H1 (cell line): ENCODE measurements around the gene CEP41. TPM values are rescaled to one million over a fixed set of nuclear protein-coding genes. Genes with fewer than 3 reads are reported as not detected.

Experiments
- ASH2L ChIP-seq: fragments of 200-600, 300-600 bp; sonication (generic); IDR thresholded peaks from one replicate; pipeline ENCODE4 v1.7.1; 2017; ENCODE audit warnings: low read length
- NANOG ChIP-seq: IDR thresholded peaks from 2 replicates; pipeline ENCODE4 v1.6.1; 2011; ENCODE audit warnings: low read length, low read depth, mild to moderate bottlenecking, inconsistent platforms; ENCODE audit not compliant: insufficient read depth, poor library complexity, severe bottlenecking
- RXRA ChIP-seq: IDR thresholded peaks from 2 replicates; pipeline ENCODE4 v1.6.1; 2011; ENCODE audit warnings: low read depth, mild to moderate bottlenecking, low read length, moderate library complexity; ENCODE audit not compliant: insufficient read depth
- USF2 ChIP-seq: IDR thresholded peaks from 2 replicates; pipeline ENCODE4 v1.6.1; 2011; ENCODE audit warnings: low read length, improper control_type of control experiment
- polyA plus RNA-seq, 7 experiments: library from polyadenylated mRNA; depleted of rRNA in 3 of 7; stranded (reverse) in 5 of 7; unstranded in 2 of 7; fragments of >200 nt in 5 of 7; fragments of 200-250 nt in 2 of 7; gene quantifications; 1 replicate in 5 of 7; 2 replicates in 1 of 7; 4 replicates in 1 of 7; pipeline versions ENCODE4 v1.2.1 to v1.2.3, GENCODE V29; 2011 to 2013; ENCODE audit warnings: missing spikeins in 2 of 7, mixed read lengths in 2 of 7
- total RNA-seq: library from RNA; stranded (reverse); fragmentation: NEBNext Ultra II Directional; extraction: Animal tissue kit (Norgen Biotek cat#: 25700); gene quantifications from 2 replicates; pipeline ENCODE4 v1.2.1, GENCODE V29; 2021

Gene CEP41
- total and polyA plus RNA-seq, 2 of the 8 experiments (the other 6 are each of a cell fraction or from before 2014, with no cell fraction given): 9.3 to 12.8 TPM

DNA sequence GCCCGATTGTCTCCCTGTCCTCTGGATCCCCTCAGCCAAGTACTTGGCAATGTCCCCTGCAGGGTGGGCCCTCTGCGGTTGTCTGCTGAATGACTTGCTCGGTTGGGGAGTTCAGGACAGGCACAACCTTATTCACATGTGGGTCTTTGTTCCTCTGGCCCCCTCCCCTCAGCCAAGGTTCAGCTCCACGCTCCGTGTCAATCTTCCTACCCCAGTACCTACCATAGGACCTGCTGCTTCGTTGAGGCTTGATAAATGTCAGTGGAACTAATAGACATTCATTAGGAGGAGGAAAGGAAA, 89.1 kb downstream of the CEP41 start (continued):
- TF ChIP-seq ASH2L (no peak), NANOG (no peak), RXRA (no peak), USF2 (no peak)
